Stimulated activated naive CD4-positive, alpha-beta T cell treated with Interleukin-2 at 50 U/mL for 16 hours (primary cell): ENCODE measurements around the gene ARMH4.

ENCODE experiments used
- DNase-seq: peaks from one replicate; lab custom pipeline; 2025; lab: John Stamatoyannopoulos, UW

The ARMH4 gene

GRCh38 chr14:58100735-58101368 lies 51.2 kb downstream of the ARMH4 start:
- DNase-seq, result no peak

- DNase-seq, result no peak
Observed at GRCh38 chr14:58099682-58100081, 52.3 kb downstream of the ARMH4 start.

- DNase-seq, result no peak
Observed at GRCh38 chr14:58098507-58098906, 53.5 kb downstream of the ARMH4 start.

- no peak for DNase-seq
Observed at GRCh38 chr14:58096731-58097130, 55.3 kb downstream of the ARMH4 start.

GRCh38 chr14:58091883-58092630 lies 60.0 kb downstream of the ARMH4 start:
- DNase-seq, result no peak

GRCh38 chr14:58089612-58090011 lies 62.4 kb downstream of the ARMH4 start:
- no peak for DNase-seq

GRCh38 chr14:58088961-58089360 lies 63.1 kb downstream of the ARMH4 start:
- no peak for DNase-seq

GRCh38 chr14:58085877-58086276 lies 66.1 kb downstream of the ARMH4 start:
- no peak for DNase-seq

- DNase-seq, result no peak
Observed at GRCh38 chr14:58082491-58083098, 69.4 kb downstream of the ARMH4 start.

GRCh38 chr14:58082011-58082410 lies 70.0 kb downstream of the ARMH4 start:
- no peak for DNase-seq

- DNase-seq, result no peak
Observed at GRCh38 chr14:58078471-58078870, 73.5 kb downstream of the ARMH4 start.

GRCh38 chr14:58078068-58078467 lies 73.9 kb downstream of the ARMH4 start:
- no peak for DNase-seq

GRCh38 chr14:58077621-58078020 lies 74.4 kb downstream of the ARMH4 start:
- no peak for DNase-seq

- no peak for DNase-seq
Observed at GRCh38 chr14:58073516-58073915, 78.5 kb downstream of the ARMH4 start.

- DNase-seq, result peak; percentile 5
Observed at GRCh38 chr14:58072288-58073071, 79.5 kb downstream of the ARMH4 start.

- no peak for DNase-seq
Observed at GRCh38 chr14:58071341-58071740, 80.7 kb downstream of the ARMH4 start.

GRCh38 chr14:58068306-58068705 lies 83.7 kb downstream of the ARMH4 start:
- DNase-seq, result no peak

- no peak for DNase-seq
Observed at GRCh38 chr14:58066115-58066514, 85.9 kb downstream of the ARMH4 start.

- no peak for DNase-seq
Observed at GRCh38 chr14:58061581-58061980, 90.4 kb downstream of the ARMH4 start.

- no peak for DNase-seq
Observed at GRCh38 chr14:58060898-58061297, 91.1 kb downstream of the ARMH4 start.

GRCh38 chr14:58060077-58060476 lies 91.9 kb downstream of the ARMH4 start:
- no peak for DNase-seq

GRCh38 chr14:58059126-58059525 lies 92.9 kb downstream of the ARMH4 start:
- no peak for DNase-seq
